DND-41 (cell line): ENCODE results near the gene CHRM5.

ENCODE experiments used
- EZH2 ChIP-seq: IDR thresholded peaks from 3 replicates; pipeline ENCODE4 v1.6.1; 2012; ENCODE audit warnings: borderline replicate concordance, low read depth, mild to moderate bottlenecking, moderate library complexity, low read length, inconsistent platforms; ENCODE audit not compliant: severe bottlenecking
- TF ChIP-seq, protein P1 (sequence below): IDR thresholded peaks from 2 replicates; pipeline ENCODE4 v1.5.1; 2012; ENCODE audit warnings: borderline replicate concordance, low read length, moderate library complexity, mild to moderate bottlenecking; ENCODE audit not compliant: poor library complexity, severe bottlenecking; ENCODE audit errors: extremely low read depth

- TF ChIP-seq, protein P1, sequence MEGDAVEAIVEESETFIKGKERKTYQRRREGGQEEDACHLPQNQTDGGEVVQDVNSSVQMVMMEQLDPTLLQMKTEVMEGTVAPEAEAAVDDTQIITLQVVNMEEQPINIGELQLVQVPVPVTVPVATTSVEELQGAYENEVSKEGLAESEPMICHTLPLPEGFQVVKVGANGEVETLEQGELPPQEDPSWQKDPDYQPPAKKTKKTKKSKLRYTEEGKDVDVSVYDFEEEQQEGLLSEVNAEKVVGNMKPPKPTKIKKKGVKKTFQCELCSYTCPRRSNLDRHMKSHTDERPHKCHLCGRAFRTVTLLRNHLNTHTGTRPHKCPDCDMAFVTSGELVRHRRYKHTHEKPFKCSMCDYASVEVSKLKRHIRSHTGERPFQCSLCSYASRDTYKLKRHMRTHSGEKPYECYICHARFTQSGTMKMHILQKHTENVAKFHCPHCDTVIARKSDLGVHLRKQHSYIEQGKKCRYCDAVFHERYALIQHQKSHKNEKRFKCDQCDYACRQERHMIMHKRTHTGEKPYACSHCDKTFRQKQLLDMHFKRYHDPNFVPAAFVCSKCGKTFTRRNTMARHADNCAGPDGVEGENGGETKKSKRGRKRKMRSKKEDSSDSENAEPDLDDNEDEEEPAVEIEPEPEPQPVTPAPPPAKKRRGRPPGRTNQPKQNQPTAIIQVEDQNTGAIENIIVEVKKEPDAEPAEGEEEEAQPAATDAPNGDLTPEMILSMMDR: no peak
- no peak for TF ChIP-seq EZH2
Observed at GRCh38 chr15:34023907-34024306, 55.6 kb downstream of the CHRM5 start.
